CD4-positive, alpha-beta T cell treated with Interleukin-6 at 100 ng/mL for 8 hours (primary cell): Measurements from ENCODE around the gene CABLES2.

Experiments used
- DNase-seq: peaks from one replicate; pipeline ENCODE4 v3.0.0-alpha.2; 2020; ENCODE audit warnings: mixed read lengths, low spot score

Gene CABLES2

GRCh38 chr20:62350629-62351422 lies 56.3 kb downstream of the CABLES2 start:
- DNase-seq, result no peak

GRCh38 chr20:62350098-62350628 lies 56.9 kb downstream of the CABLES2 start:
- DNase-seq, result no peak

- no peak for DNase-seq
These were observed 57.5 kb downstream of the CABLES2 start for GRCh38 chr20:62349556-62350097.

- DNase-seq, result no peak
These were observed 58.5 kb downstream of the CABLES2 start for GRCh38 chr20:62348604-62349003.

GRCh38 chr20:62347445-62347844 lies 59.6 kb downstream of the CABLES2 start:
- no peak for DNase-seq

- no peak for DNase-seq
These were observed 60.0 kb downstream of the CABLES2 start for GRCh38 chr20:62347151-62347404.

GRCh38 chr20:62346398-62347150 lies 60.5 kb downstream of the CABLES2 start:
- no peak for DNase-seq

- no peak for DNase-seq
These were observed 61.3 kb downstream of the CABLES2 start for GRCh38 chr20:62345681-62346370.

GRCh38 chr20:62344782-62345181 lies 62.3 kb downstream of the CABLES2 start:
- no peak for DNase-seq

- DNase-seq, result no peak
These were observed 63.0 kb downstream of the CABLES2 start for GRCh38 chr20:62344092-62344491.

- no peak for DNase-seq
These were observed 64.2 kb downstream of the CABLES2 start for GRCh38 chr20:62342910-62343309.

- DNase-seq, result no peak
These were observed 67.4 kb downstream of the CABLES2 start for GRCh38 chr20:62339647-62340062.
